IMR-90 (cell line): Measurements from ENCODE around the gene CTRB1. TPM values are rescaled to one million over a fixed set of nuclear protein-coding genes. Genes with fewer than 3 reads are reported as not detected.

Experiments
- ATAC-seq: fragments of 200-7000 bp; cut with Tn5 transposase; 2 replicates; pipeline ENCODE4 v1.9.1; 2020; ENCODE audit warnings: low read depth, mild to moderate bottlenecking, moderate library complexity
- BruUV-seq: library from RNA; stranded (reverse); fragments of 400-500 nt; replicated peaks from 2 replicates; lab custom pipeline; 2021; lab: Mats Ljungman, UMichigan
- CTCF ChIA-PET: fragments of 300-600 bp; formaldehyde crosslinking; extraction: SDS; loops from one replicate; lab custom pipeline; 2021; ENCODE audit warnings: antibody characterized with exemption; lab: Yijun Ruan, JAX
- POLR2A ChIA-PET: fragments of 300-600 bp; sonication (Branson Sonifier 250); formaldehyde crosslinking; loops from one replicate; lab custom pipeline; 2022; ENCODE audit warnings: antibody characterized with exemption; ENCODE audit not compliant: unreplicated experiment; lab: Charles Lee
- DNase-seq: peaks from one replicate; pipeline ENCODE4 v3.0.0; 2013
- H2AFZ ChIP-seq: replicated peaks from 2 replicates; pipeline ENCODE3; 2013; ENCODE audit warnings: low read length, mild to moderate bottlenecking; ENCODE audit not compliant: poor library complexity
- H2AK5ac ChIP-seq: 2 replicates; pipeline ENCODE4 v1.6.1; 2013; ENCODE audit warnings: low read depth, low read length, inconsistent platforms
- H2AK9ac ChIP-seq: replicated peaks from 2 replicates; pipeline ENCODE3; 2013; ENCODE audit warnings: mild to moderate bottlenecking, low read depth, low read length, moderate library complexity; ENCODE audit not compliant: poor library complexity
- H2BK120ac ChIP-seq: 2 replicates; pipeline ENCODE4 v1.6.1; 2013; ENCODE audit warnings: low read depth, low read length, inconsistent platforms
- H2BK15ac ChIP-seq: 3 replicates; pipeline ENCODE4 v1.6.1; 2013; ENCODE audit warnings: low read depth, low read length, inconsistent platforms
- H2BK20ac ChIP-seq: 2 replicates; pipeline ENCODE4 v1.6.1; 2013; ENCODE audit warnings: low read depth, mild to moderate bottlenecking, inconsistent platforms, low read length, moderate library complexity
- H2BK5ac ChIP-seq: 2 replicates; pipeline ENCODE4 v1.6.1; 2013; ENCODE audit warnings: mild to moderate bottlenecking, low read depth, low read length, inconsistent platforms; ENCODE audit not compliant: poor library complexity, severe bottlenecking
- H3K14ac ChIP-seq: replicated peaks from 2 replicates; pipeline ENCODE4 v1.6.1; 2013; ENCODE audit warnings: low read depth, low read length, inconsistent platforms
- H3K18ac ChIP-seq: 2 replicates; pipeline ENCODE4 v1.6.1; 2013; ENCODE audit warnings: low read depth, low read length, control low read depth
- H3K23ac ChIP-seq: 2 replicates; pipeline ENCODE4 v1.6.1; 2013; ENCODE audit warnings: low read depth, low read length, inconsistent platforms
- H3K27ac ChIP-seq: 2 replicates; pipeline ENCODE4 v1.5.1; 2013; ENCODE audit warnings: mild to moderate bottlenecking, control low read depth, low read length; ENCODE audit not compliant: insufficient read depth
- H3K27me3 ChIP-seq: 2 replicates; pipeline ENCODE4 v1.6.1; 2013; ENCODE audit warnings: low read length; ENCODE audit not compliant: control insufficient read depth, insufficient read depth
- H3K36me3 ChIP-seq: 2 replicates; pipeline ENCODE4 v1.6.1; 2013; ENCODE audit warnings: low read length, mixed read lengths; ENCODE audit not compliant: control insufficient read depth, insufficient read depth
- H3K4ac ChIP-seq: 2 replicates; pipeline ENCODE4 v1.6.1; 2013; ENCODE audit warnings: low read depth, low read length, inconsistent platforms
- H3K4me1 ChIP-seq: 2 replicates; pipeline ENCODE4 v1.6.1; 2013; ENCODE audit warnings: low read length, mixed read lengths; ENCODE audit not compliant: control insufficient read depth, insufficient read depth
- H3K4me2 ChIP-seq: 2 replicates; pipeline ENCODE4 v1.6.1; 2013; ENCODE audit warnings: low read depth, mild to moderate bottlenecking, control low read depth, low read length, moderate library complexity
- H3K4me3 ChIP-seq: 2 replicates; pipeline ENCODE4 v1.5.1; 2013; ENCODE audit warnings: low read depth, mild to moderate bottlenecking, control low read depth, low read length, moderate library complexity; ENCODE audit not compliant: insufficient read depth
- H3K56ac ChIP-seq: 2 replicates; pipeline ENCODE4 v1.6.1; 2013; ENCODE audit warnings: low read length, inconsistent platforms; ENCODE audit not compliant: insufficient read depth; ENCODE audit errors: extremely low read depth
- H3K79me1 ChIP-seq, 2 experiments: 2 replicates each; pipeline ENCODE4 v1.6.1; 2013; ENCODE audit warnings: low read length in 2 of 2, inconsistent platforms in 1 of 2, low read depth in 1 of 2
- H3K9ac ChIP-seq: 2 replicates; pipeline ENCODE4 v1.6.1; 2013; ENCODE audit warnings: low read depth, low read length, control low read depth
- H3K9me1 ChIP-seq: 2 replicates; pipeline ENCODE4 v1.6.1; 2013; ENCODE audit warnings: low read length, inconsistent platforms; ENCODE audit not compliant: insufficient read depth
- H3K9me3 ChIP-seq: 2 replicates; pipeline ENCODE4 v1.6.1; 2013; ENCODE audit warnings: low read length; ENCODE audit not compliant: control insufficient read depth, insufficient read depth
- H4K20me1 ChIP-seq: 2 replicates; pipeline ENCODE4 v1.6.1; 2013; ENCODE audit warnings: low read length, inconsistent platforms; ENCODE audit not compliant: insufficient read depth
- H4K5ac ChIP-seq: 2 replicates; pipeline ENCODE4 v1.6.1; 2013; ENCODE audit warnings: mild to moderate bottlenecking, low read depth, low read length, control low read depth
- H4K8ac ChIP-seq, 2 experiments: 2 replicates each; pipeline ENCODE4 v1.6.1; 2013; ENCODE audit warnings: low read depth in 2 of 2, low read length in 2 of 2, control low read depth in 1 of 2, inconsistent platforms in 1 of 2
- H4K91ac ChIP-seq: 2 replicates; pipeline ENCODE4 v1.6.1; 2013; ENCODE audit warnings: low read depth, low read length, inconsistent platforms; ENCODE audit not compliant: insufficient read depth
- BHLHE40 ChIP-seq: fragments of 150-350 bp; IDR thresholded peaks from 2 replicates; pipeline ENCODE4 v1.6.1; 2016; ENCODE audit warnings: mild to moderate bottlenecking, low read depth, low read length
- CEBPB ChIP-seq: IDR thresholded peaks from 2 replicates; pipeline ENCODE4 v1.6.1; 2012; ENCODE audit warnings: low read depth, low read length, improper control_type of control experiment
- CHD1 ChIP-seq: IDR thresholded peaks from 2 replicates; pipeline ENCODE4 v1.6.1; 2012; ENCODE audit warnings: low read depth, low read length, improper control_type of control experiment
- CTCF ChIP-seq: conservative IDR thresholded peaks from 2 replicates; pipeline ENCODE4 v1.5.1; 2012; ENCODE audit warnings: mild to moderate bottlenecking, low read depth, low read length, improper control_type of control experiment
- ELK1 ChIP-seq: fragments of 150-350 bp; IDR thresholded peaks from 2 replicates; pipeline ENCODE4 v1.6.1; 2016; ENCODE audit warnings: low read depth, mild to moderate bottlenecking, low read length, moderate library complexity, borderline replicate concordance
- FOS ChIP-seq: fragments of 150-350 bp; IDR thresholded peaks from 2 replicates; pipeline ENCODE4 v1.6.1; 2016; ENCODE audit warnings: low read depth, low read length
- MAFK ChIP-seq: IDR thresholded peaks from 2 replicates; pipeline ENCODE4 v1.6.1; 2012; ENCODE audit warnings: low read depth, low read length, improper control_type of control experiment
- MAZ ChIP-seq: IDR thresholded peaks from 2 replicates; pipeline ENCODE4 v1.6.1; 2012; ENCODE audit warnings: low read depth, mild to moderate bottlenecking, low read length, improper control_type of control experiment, moderate library complexity, borderline replicate concordance
- MXI1 ChIP-seq: IDR thresholded peaks from 2 replicates; pipeline ENCODE4 v1.6.1; 2012; ENCODE audit warnings: low read depth, mild to moderate bottlenecking, low read length, moderate library complexity, borderline replicate concordance
- NFE2L2 ChIP-seq: fragments of 150-350 bp; IDR thresholded peaks from 2 replicates; pipeline ENCODE4 v1.6.1; 2016; ENCODE audit warnings: low read depth, mild to moderate bottlenecking, low read length
- POLR2A ChIP-seq: IDR thresholded peaks from 2 replicates; pipeline ENCODE4 v1.6.1; 2012; ENCODE audit warnings: mild to moderate bottlenecking, low read depth, low read length
- RAD21 ChIP-seq: IDR thresholded peaks from 2 replicates; pipeline ENCODE4 v1.6.1; 2012; ENCODE audit warnings: low read length, improper control_type of control experiment
- RCOR1 ChIP-seq: IDR thresholded peaks from 2 replicates; pipeline ENCODE4 v1.6.1; 2012; ENCODE audit warnings: mild to moderate bottlenecking, low read length, improper control_type of control experiment; ENCODE audit not compliant: insufficient replicate concordance
- RFX5 ChIP-seq: IDR thresholded peaks from 2 replicates; pipeline ENCODE4 v1.8.0; 2012; ENCODE audit warnings: low read depth, mild to moderate bottlenecking, low read length, moderate library complexity
- SMC3 ChIP-seq: fragments of 150-350 bp; IDR thresholded peaks from 2 replicates; pipeline ENCODE4 v1.6.1; 2016; ENCODE audit warnings: low read depth, mild to moderate bottlenecking, antibody characterized with exemption, low read length, moderate library complexity
- USF2 ChIP-seq: fragments of 150-350 bp; IDR thresholded peaks from 2 replicates; pipeline ENCODE4 v1.6.1; 2017; ENCODE audit warnings: mild to moderate bottlenecking, antibody characterized with exemption, low read length, low read depth
- WGBS, 2 experiments: methylation state at CpG; one replicate each; pipeline versions ENCODE4 v1.1.5 to v1.1.7; 2013; ENCODE audit warnings: missing lambda C conversion rate in 2 of 2; ENCODE audit not compliant: insufficient read length in 1 of 2; ENCODE audit errors: extremely low coverage in 2 of 2; 5-methylcytosine and 5-hydroxymethylcytosine counted together
- dilution Hi-C: fragments of 300-500 bp; cut with HindIII; formaldehyde crosslinking; loops from one replicate; pipeline ENCODE4 v1.14.3; 2018; ENCODE audit warnings: low sequenced_read_pairs; ENCODE audit not compliant: unreplicated experiment
- in situ Hi-C: fragments of 300-500 bp; cut with MboI; formaldehyde crosslinking; loops from 3 replicates; pipeline ENCODE4 v1.14.3; 2019; ENCODE audit warnings: low sequenced_read_pairs, inconsistent platforms, mixed read lengths
- intact Hi-C: fragments of 100-400 bp; cut with micrococcal nuclease; formaldehyde crosslinking; loops from 2 replicates; pipeline ENCODE4 v1.10.0; 2022
- polyA plus RNA-seq, 3 experiments: library from polyadenylated mRNA; depleted of rRNA; stranded (reverse); fragments of >200 nt; gene quantifications; 2 replicates each; pipeline ENCODE4 v1.2.3, GENCODE V29; 2012; ENCODE audit warnings: low replicate concordance in 1 of 3
- total RNA-seq: library from RNA; depleted of rRNA; stranded (reverse); fragments of >200 nt; gene quantifications from 2 replicates; pipeline ENCODE4 v1.2.3, GENCODE V29; 2012

The CTRB1 gene
- total and polyA plus RNA-seq, 2 of the 4 experiments (the other 2 are of a cell fraction) = not detected

GRCh38 chr16:75169899-75170405, 48.8 kb upstream of the CTRB1 start:
- DNase-seq (no peak), ATAC-seq (no peak)
- CTCF ChIA-PET = interaction anchor here (0.6 kb wide), 1 partner anchor 299 kb away, joined by 3 read pairs; no protein-coding TSS in a partner anchor
- Histone ChIP-seq H2BK20ac (no peak overlapping the region), H3K18ac (no peak overlapping the region), H2BK120ac (no peak overlapping the region), H4K20me1 (no peaks in the 10 kb centered on the region), H3K56ac (no peak overlapping the region), H4K91ac (no peak overlapping the region), H3K27ac (no peak overlapping the region), H3K9me1 (no peaks in the 10 kb centered on the region), H4K8ac (no peak overlapping the region), H3K79me1 (0 out of 4 replicates have a peak, but pooled peaks cover 0 to 3% of the 10 kb centered on the region in 2 experiments), H4K5ac (no peak overlapping the region), H2BK5ac (no peak overlapping the region), H3K4me1 (no peaks in the 10 kb centered on the region), H3K4me3 (no peak overlapping the region), H3K23ac (no peak overlapping the region), H3K4me2 (no peak overlapping the region), H2AK5ac (no peak overlapping the region), H3K14ac (no peak overlapping the region), H3K36me3 (peaks cover 36% of the 10 kb centered on the region), H3K9me3 (peaks cover 76% of the 10 kb centered on the region), H2BK15ac (no peak overlapping the region), H2AFZ (no peak overlapping the region), H3K27me3 (no peaks in the 10 kb centered on the region), H3K9ac (no peak overlapping the region), H3K4ac (no peak overlapping the region), H2AK9ac (no peak overlapping the region)
- dilution Hi-C loops (no loop called here), in situ Hi-C loops (no loop called here), intact Hi-C loops (no loop called here)
- TF ChIP-seq CHD1 (no peak), MXI1 (no peak), RFX5 (no peak), FOS (no peak), POLR2A (no peak), RAD21 (no peak), USF2 (no peak), ELK1 (no peak), MAZ (no peak), SMC3 (no peak), BHLHE40 (no peak), MAFK (no peak), RCOR1 (no peak), CTCF (no peak), CEBPB (no peak), NFE2L2 (no peak)
- BruUV-seq = no TSS peak
- WGBS, 2 experiments = 100% methylated on average over 4 of the region's 10 CpGs; no CpG with 5 or more reads in 1 of the 2 experiments
- POLR2A ChIA-PET = no interaction called here
